Measurements from ENCODE around the gene RGS3. TPM values are rescaled to one million over a fixed set of nuclear protein-coding genes. Genes with fewer than 3 reads are reported as not detected.
A peak's percentile ranks its signal among the peaks of the same experiment; 100 is the strongest.

RGS3 gene
- total RNA-seq, 1 donor from 2014 or later: 116 TPM

DNA sequence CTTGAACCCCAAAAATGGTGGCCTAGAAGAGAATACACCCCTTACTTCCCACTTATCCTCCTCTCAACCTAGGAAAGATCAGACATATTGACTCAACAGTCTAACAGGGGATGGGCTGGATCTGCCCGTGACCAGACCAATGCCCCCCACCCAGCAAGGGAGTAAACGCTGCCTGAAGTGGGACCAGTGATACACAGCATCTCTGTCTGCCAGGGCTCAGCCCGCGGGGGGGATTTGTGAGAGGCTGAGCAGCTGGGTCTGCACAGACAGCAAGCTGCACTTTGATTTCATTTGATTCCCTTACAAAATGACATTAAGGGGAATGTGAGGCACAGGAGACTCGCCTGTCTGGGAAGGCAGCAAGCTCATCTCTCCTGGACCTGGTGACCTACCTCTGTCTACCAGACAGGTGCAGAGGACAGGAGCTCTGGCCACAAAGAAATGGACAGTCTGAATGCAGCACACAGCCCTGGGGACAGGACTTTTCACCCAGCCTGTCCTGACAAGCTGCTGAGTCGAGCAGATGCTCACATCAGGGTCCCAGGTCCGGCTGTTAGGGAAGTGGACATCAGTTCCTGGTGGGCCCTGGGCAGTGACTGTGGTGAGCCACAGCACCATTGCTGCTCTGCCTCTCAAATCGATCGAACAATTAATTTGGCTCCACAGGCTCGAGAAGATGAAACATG lies 79.9 kb downstream of the RGS3 start:
- DNase-seq (ENCODE audit: low spot score): peak; percentile 60

DNA sequence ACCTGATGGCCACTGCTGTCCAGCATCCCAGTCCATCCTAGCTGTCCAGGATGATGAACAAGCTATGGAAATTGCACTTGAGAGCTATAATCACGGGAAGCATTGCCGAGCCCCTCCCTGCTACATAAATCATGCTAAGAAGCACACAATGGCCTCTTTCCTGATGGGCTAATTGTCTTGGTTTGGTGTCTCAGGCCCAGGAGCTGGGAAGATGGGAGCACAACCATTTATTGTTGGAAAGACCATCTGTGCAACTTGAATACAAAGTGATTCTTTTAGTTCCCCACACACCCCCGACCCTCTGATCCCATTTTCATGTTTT lies 80.4 kb downstream of the RGS3 start:
- peak; percentile 33 for DNase-seq (ENCODE audit: low spot score)

DNA sequence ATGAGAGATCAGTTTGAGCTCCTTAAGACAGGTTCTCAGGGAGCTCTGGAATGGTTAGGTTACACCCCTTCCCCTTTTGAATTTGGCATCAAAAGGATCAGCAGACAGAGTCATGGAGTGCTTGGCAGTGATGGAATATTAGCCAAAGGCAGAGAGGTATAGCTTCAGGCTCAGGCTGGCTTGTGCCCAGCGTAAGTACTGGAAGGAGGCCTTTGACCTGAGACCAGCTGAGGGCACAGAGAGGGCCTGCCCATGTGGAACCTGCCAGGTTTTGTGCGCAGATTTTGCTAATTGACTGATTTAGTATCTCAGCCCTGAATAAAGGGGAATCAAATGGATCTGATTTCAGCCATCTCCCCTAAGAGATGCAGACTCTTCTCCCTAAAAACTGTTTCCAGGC lies 81.5 kb downstream of the RGS3 start:
- DNase-seq (ENCODE audit: low spot score): peak; percentile 24

DNA sequence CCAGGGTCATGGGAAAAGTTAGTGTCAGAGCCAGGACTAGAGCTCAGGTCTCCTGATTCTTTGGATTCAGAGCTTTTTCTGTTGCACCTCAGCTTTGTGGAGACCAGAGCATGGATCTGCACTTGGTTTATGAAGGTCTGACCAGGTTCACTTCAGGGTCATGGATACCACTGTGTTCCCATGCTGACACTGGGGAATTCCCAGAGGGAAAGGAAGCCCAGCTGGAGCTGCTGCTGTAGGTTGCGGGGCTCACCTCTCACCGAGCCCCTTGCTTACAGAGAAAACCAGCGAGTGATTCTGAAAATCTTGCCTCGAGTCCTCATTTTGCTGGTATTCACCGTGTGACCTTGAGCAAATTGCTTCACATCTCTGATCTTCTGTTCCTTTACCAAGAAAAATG lies 83.0 kb downstream of the RGS3 start:
- DNase-seq (ENCODE audit: low spot score): peak; percentile 20

DNA sequence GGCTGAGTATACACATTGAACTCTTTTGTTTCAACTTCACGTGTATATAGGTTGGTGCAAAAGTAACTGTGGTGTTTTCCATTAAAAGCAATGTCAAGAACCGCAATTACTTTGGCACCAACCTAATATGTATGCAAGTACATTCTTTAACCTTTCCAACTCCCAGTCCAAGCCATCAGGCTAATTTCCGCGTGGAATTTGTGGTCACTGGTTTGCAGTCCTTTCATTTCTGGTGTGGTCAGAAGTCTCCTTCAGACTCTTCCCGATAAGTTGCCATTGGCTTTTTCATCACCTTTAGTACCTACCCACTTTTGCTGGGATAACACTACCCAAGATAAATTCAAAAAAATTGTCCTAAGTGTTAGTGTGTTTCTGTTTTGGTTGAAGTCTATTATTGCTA lies 84.0 kb downstream of the RGS3 start:
- DNase-seq (ENCODE audit: low spot score): no peak

DNA sequence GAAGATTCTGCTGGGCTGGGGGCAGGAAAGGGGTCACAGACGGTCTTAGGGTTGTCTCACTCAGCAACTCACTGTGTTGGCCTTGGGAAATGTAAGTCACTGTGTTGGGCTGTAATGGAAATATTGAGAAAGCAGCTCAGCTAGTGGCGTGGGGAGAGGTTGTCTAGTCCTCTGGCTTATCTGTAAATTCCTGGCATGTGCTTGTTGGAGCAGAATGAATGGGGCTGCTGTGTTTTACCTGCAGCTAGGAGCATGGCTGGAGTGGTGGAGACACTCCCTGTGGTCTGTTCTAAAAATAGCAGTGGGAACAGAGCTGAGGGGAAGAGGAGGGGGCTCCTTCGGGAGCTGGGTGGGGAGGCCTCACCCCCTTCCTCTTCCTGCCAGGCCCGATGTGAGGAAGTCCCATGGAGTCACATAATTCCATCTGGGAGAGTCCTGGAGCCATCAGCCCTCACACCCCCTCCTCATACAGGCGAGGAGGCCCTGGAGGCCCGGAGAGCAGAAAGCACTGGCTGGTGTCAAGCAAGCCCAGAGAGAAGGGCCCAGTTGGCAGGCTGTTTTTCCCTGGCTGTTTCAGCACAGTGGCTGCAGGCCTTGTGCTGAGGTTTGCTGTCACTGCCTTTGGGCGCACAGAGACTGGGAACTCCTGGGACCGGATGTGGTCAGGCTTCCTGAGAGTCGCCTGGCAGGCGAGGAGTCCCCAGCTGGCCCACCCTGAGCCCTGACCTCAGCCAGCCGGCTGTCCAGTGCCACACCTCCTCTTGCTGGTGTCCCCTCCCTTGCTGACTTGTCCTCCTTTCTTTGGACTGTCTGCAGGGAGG lies 84.9 kb downstream of the RGS3 start:
- DNase-seq (ENCODE audit: low spot score): peak; percentile 89

DNA sequence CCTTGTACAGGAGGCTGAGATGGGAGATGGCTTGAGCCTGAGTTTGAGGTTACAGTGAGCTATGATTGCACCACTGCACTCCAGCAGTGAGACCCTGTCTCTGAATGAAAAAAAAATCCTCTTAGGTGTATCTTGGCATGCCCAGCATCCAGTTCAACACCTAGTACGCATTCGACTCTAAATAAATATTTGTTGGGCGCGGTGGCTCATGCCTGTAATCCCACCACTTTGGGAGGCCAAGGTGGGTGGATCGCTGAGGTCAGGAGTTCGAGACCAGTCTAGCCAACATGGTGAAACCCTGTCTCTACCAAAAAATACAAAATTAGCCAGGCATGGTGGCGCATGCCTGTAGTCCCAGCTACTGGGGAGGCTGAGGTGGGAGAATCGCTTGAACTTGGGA lies 86.4 kb downstream of the RGS3 start:
- DNase-seq (ENCODE audit: low spot score): peak; percentile 37

DNA sequence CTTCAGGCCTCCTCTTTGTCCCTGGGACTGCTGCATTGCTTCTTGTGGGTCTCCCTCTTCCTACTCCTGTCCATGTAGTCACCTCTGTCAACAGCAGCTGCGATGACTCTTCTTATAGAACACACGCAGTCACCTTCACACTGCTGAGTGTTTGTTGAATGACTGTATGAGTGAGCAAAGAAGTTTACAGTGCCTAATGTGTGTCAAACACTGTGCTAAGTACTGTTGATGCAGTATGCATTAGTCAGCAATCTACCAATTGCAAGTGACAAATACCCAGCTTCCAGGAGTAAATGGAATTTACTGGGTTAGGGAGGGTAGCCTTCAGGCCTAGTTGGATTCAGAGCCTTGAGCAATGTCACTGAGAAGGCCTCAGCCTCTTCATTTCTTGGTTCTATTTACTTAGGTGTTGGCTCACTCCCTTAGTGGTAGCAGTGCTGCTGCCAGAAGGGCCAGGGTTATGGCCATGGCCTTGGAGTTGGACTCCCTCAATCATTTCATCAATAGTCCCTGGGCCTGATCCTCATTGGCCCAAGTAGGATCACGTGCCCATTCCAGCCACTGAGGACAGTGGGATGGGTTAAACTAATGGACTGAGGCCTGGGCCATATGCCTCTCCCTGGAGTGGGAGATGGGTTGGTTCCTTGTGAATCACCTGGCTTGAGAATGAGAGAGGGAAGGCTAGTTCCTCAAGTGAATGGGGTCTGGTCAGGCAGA lies 93.5 kb downstream of the RGS3 start:
- peak; percentile 45 for DNase-seq (ENCODE audit: low spot score)

DNA sequence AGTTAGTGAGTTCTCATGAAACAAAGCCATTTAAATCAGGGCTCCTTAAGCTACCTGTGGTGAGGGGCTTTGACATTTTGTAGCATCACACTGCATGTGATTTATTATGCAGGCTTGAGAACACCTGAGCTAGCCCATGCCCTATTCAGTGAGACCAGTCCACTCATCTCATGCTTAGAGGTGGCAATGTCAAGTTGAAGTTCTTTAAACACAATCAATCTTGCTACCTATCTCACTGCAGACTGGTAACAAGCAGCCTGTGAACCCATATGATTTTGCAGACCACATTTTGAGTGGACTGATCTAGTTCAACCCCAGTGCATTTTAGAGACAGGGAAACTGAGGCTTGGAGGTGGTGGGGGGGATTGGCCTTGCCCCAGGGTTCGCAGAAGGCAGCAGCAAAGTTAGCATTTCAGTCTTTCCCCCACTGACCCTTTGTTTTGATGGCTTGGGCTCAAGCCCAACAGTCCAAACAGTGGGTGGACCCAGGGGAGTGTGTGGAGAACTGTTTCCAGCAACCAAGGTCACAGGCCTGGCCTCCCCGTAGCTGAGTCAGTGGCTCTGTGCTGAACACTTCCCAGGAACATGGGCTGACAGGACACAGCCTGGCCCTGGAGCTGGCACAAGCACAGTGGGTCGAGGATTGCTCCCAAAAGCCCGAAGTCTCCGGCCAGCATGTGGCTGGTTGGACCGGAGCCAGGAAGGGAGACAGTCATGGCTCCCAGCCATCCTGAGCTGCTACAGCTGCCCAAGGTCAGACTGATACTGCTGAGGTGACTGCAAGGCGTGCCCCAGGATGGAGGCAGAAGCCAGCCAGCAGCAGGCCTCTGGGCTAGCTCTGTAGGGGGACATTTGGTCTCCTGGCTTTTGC lies 95.3 kb downstream of the RGS3 start:
- peak; percentile 93 for DNase-seq (ENCODE audit: low spot score)

DNA sequence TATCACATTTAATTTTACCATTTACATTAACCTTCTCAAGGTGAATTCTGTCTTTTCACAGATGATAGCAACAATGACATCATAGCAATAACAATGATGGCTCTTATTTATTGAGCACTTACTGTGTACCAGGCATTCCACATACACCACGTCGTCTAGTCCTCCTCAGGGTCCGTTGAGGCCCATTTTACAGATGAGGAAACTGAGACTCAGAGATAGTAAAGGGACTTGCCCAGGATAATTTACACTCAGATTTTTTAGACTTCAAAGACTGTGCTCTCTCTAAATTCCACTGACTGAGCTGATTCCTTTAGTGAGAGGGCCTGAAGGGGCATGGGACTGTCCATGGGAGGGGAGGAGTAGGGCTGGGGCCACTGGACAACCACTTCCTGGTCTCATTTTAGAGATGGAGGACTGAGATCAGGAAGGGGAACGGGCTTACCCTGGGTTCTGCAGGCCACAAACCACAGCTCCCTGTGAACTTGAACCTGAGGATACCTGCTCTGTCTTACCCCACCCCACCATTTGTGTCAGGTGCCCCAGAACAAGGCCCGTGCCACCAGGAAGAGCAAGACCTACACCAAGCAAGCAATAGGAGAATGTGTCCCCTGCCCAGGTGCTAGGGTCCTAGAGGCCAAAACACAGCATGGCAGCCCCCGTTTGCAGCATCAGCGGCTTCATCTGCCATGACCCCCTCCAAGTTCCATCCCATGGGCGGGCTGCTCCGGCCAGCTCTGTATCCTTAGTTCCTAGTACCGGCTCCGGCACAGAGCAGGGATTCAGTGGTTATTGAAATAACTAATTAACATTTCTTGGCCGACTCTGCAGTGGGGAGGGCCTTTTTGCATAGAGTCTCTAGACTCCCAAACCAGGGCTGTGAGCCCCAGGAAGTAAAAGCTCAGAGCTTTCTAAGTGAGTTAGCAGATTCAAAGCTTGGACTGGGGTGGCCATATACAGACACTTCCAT lies 96.6 kb downstream of the RGS3 start:
- DNase-seq (ENCODE audit: low spot score): peak; percentile 68

DNA sequence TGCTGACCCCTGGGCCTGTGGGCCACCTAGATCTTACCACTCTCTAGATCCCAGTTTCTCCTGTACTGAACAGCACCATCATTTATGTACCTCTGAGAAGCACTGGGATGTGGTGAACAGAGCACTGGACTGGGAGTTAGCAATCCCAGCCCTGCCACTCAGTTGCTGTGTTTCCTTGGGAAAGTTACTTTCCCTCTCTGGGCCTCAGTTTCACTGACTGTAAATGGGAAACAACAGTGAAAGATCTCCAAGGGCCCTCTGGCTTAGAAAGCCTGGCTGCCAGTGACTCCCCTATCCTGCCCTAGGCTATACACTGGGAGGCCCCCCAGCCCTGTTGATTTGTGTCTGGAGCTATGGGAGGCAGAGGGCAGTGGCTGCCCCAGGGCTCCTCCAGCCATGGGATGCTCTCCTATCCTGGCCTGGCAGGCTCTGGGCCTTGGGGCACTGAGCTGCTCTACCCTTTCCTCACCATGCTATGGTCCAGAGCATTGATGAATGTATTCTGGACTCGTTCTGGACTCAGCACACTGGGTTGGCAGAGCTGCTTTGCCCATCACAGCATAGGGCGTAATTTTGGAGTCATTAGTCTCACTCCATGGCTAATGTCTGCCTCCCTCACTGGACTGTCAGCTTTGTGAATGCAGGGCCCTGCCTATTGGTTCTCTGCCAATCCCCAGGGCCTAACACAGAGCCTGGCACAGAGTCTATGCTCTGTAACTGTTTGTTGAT lies 99.3 kb downstream of the RGS3 start:
- DNase-seq (ENCODE audit: low spot score): peak; percentile 74

DNA sequence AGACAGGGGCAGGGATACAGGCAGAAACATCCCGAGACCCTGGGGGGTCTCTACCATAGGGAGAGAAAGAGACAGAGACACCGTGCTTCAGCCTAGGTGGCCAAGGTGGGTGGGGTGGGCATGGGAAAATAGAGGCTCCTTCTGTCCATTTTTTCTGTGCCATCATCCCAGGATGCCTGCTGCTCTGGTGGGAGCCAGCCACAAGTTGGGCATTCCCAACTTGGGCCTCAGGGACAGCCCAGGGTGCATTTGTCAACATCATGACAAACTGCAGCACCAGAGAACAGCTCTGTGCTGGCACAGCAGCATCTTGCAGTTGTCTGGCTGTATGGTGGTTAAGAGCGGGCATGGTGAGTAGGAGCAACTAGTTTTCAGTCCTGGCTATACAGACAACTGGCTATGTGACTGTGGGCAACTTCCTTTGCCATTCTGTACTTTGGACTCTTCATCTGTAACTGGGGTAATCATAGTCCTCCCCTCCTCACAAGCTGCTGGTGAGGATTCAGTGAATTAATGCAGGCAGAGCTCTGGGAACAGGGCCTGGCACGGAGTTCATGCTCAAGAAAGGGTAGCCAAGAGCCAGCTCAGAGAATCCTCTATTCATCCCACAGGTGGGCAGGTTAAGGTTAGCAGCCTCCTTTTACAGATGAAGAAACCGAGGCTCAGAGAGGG lies 100.4 kb downstream of the RGS3 start:
- peak; percentile 39 for DNase-seq (ENCODE audit: low spot score)

DNA sequence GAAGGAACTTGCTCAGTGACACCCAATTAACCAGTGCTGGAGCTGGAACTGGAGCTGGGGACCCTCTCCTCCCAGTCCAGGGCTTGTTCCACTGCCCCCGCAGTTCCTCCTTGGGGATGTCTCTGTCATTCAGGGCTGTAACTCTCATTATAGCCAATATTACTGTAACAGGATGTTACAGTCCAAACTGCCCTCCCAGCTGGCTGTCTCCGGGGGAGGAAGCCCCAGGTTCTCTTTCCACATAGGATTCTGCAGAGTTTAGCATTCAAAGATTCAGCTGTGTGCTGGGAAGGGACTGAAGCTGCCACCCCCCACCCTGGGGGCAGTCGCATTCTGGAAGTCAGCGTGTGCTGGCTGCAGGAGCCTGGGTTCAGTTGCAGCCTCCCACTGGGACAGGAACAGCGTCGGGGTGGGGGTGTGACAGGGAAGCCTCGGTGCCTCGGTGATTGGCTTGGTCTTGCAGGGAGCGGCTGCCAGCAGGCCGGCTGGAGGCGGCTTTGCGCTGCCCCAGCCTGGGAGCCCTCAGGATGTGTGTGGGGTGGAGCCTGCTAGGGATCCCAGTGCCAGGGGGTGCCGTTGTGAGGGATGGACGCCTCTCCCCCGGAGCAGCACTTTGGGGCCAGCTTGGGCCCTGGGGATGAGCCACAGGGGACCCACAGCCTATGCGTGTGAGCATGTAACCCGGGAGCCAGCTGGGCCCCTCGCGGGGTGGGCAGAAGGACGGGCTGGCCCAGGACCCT lies 101.1 kb downstream of the RGS3 start:
- peak; percentile 91 for DNase-seq (ENCODE audit: low spot score)

DNA sequence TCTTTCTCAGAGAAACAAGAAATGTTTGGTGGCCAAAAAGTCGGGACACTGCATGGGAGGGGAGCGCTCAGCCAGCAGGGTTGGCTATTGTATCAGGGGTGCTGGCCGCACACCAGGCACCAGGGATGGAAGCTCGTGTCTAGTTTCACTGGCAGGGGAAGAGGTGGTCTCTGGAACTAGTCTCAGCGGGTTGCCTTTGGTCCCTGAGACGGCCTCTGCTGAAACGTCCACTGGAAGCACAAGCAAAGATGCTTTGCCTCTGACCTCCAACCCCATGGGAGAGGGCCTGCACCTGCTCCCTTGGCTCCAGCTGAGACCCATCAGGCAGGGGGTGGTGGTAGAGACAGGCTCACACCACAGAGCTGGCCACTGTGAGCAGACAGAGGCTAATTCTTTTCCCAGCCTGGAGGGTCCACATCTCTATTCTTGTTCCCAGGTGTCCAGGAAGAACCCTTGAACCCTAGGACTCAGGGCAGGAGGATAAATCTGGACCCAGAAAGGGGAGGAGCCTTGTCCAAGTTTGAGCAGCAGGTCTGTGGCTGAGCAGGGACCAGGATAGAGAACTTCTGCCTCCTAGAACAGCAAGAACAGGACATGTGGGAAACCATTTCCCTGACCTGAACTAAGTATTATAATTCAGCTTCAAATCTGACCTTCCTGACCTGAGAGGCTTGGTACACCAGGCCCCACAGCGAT lies 102.6 kb downstream of the RGS3 start:
- DNase-seq (ENCODE audit: low spot score): peak; percentile 57

DNA sequence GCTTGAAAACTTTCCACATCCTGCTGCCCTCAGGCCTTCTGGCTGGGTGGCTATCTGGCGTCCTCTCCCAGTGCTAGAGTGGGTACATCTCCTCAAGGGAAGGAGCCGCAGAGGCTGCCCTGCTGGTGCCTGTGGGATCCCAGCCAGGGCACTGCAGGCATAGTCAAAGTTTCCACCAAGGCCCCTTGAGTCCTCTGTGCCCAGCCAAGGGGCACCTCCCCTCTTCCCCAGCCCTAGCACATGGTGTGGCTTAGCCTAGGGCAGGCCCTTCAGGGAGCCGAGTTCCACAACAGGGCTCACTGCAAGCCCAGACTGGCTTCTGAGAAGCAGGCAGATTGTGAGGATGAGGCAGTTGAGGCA lies 103.2 kb downstream of the RGS3 start:
- peak; percentile 78 for DNase-seq (ENCODE audit: low spot score)

DNA sequence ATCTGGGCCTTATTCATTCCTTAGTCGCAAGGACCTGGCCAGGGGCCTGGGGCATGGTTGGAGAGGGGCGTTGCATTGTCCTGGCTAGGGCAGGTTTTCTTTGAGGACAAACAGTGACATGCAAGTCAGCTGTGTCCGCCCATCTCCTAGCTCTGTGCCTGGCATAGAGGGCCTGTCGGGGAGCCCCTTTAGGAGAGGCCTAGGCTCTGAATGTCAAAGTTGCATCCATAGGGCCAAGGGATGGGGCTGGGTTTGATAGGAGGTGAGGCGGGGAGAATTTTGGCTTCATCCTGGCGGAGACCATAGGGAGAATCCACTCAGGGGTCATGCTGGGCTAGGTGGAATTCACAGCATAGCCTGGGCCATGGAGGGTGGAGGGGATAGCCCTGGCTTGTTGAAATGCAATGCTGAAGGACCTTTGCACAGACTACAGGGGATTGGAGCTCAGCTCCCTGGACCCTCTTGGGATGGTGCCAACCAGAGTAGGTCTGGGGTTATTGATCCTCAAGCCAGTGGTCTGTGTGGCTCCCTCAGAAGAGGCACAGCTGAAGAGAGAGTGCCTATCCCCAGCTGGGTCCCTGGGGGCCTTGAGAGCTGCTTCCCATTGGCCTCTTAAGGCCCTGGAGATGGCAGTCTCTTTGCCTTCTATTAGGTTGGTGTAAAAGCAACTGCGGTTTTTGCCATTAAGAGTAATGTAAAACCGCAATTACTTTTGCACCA lies 104.0 kb downstream of the RGS3 start:
- DNase-seq (ENCODE audit: low spot score): peak; percentile 81

DNA sequence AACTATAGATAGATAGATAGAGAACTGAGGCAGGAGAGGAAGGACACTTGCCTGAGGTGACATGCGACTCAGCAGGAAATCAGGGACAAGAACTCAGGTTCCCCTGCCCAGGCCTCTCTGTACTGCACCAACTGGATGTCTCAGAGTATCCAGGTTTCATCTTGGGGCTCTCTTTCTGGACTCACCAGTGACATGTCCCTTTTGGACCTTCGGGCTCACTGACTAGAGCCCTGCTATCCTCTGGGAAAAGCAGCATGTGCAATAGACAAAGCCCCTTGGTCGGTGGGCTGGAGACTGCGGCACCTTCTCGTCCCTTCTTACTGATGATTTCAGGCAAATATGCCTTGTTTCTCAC lies 104.5 kb downstream of the RGS3 start:
- peak; percentile 20 for DNase-seq (ENCODE audit: low spot score)

All from mesenteric fat pad (tissue), 1 donor.